Measurements from ENCODE around the gene PRSS1. TPM values are rescaled to one million over a fixed set of nuclear protein-coding genes. Genes with fewer than 3 reads are reported as not detected.

Gene PRSS1
- total RNA-seq, 1 donor from 2014 or later = not detected

DNA sequence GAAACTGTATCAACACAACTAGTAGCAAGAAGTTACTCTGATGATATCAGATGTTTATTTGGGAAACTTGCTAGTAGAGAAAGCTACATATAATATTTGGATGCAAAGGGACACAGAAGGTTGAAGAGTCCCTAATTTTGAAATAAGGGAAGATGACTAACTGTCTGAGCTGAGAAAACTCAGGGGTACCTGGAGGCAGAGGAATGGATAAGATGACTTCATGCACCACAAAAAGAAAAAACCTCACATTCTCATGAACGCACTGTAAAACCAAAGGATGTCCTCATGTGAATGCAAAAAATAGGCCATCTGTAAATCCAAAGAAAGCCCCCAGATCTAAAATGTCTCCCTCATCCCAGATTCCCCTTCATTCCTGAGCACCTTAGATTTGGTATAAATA lies 50.8 kb downstream of the PRSS1 start:
- no peak overlapping the region for H3K4me2 ChIP-seq
- no peaks in the 10 kb centered on the region for H3K36me3 ChIP-seq
- no peaks in the 10 kb centered on the region for H3K79me2 ChIP-seq (ENCODE audit: low read depth)
- no peak overlapping the region for H3K27ac Mint-ChIP-seq
- no peak overlapping the region for H3K4me3 Mint-ChIP-seq
- H3K36me3 Mint-ChIP-seq = no peaks in the 10 kb centered on the region
- H3F3A ChIP-seq (ENCODE audit: low read depth) = no peaks in the 10 kb centered on the region
- H3K4me1 ChIP-seq = peaks cover 16% of the 10 kb centered on the region
- H3K4me1 Mint-ChIP-seq = peaks cover 20% of the 10 kb centered on the region
- H2AFZ ChIP-seq (replicated peaks) = no peak overlapping the region
- no peak for TF ChIP-seq EZH2phosphoT487 (IDR thresholded peaks at IDR 0.05)
- TF ChIP-seq EZH2 (IDR thresholded peaks at IDR 0.05) = no peak
- TF ChIP-seq, protein P1, sequence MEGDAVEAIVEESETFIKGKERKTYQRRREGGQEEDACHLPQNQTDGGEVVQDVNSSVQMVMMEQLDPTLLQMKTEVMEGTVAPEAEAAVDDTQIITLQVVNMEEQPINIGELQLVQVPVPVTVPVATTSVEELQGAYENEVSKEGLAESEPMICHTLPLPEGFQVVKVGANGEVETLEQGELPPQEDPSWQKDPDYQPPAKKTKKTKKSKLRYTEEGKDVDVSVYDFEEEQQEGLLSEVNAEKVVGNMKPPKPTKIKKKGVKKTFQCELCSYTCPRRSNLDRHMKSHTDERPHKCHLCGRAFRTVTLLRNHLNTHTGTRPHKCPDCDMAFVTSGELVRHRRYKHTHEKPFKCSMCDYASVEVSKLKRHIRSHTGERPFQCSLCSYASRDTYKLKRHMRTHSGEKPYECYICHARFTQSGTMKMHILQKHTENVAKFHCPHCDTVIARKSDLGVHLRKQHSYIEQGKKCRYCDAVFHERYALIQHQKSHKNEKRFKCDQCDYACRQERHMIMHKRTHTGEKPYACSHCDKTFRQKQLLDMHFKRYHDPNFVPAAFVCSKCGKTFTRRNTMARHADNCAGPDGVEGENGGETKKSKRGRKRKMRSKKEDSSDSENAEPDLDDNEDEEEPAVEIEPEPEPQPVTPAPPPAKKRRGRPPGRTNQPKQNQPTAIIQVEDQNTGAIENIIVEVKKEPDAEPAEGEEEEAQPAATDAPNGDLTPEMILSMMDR (IDR thresholded peaks at IDR 0.05) = no peak
- no peaks in the 10 kb centered on the region for H3K9me3 ChIP-seq (ENCODE audit: low read depth)
- no peak overlapping the region for H3K27ac ChIP-seq
- H3K27me3 Mint-ChIP-seq (ENCODE audit: insufficient read depth, low read depth) = peaks cover 53% of the 10 kb centered on the region
- H3K9ac ChIP-seq = no peak overlapping the region
- peaks cover 6% of the 10 kb centered on the region for H3K9me3 Mint-ChIP-seq
- H4K20me1 ChIP-seq (ENCODE audit: low read depth) = no peaks in the 10 kb centered on the region
- H3K27me3 ChIP-seq = peaks cover 56% of the 10 kb centered on the region
- DNase-seq (ENCODE audit: low spot score) = no peak
- no peak overlapping the region for H3K4me3 ChIP-seq

GRCh38 chr7:142800699-142801260 lies 51.5 kb downstream of the PRSS1 start:
- Histone ChIP-seq H2AFZ (replicated peaks) (no peak overlapping the region), H3K4me2 (no peak overlapping the region), H3K4me1 (peaks cover 16% of the 10 kb centered on the region), H3K9me3 (ENCODE audit: low read depth) (no peaks in the 10 kb centered on the region), H3K36me3 (no peaks in the 10 kb centered on the region), H4K20me1 (ENCODE audit: low read depth) (no peaks in the 10 kb centered on the region), H3K79me2 (ENCODE audit: low read depth) (no peaks in the 10 kb centered on the region), H3F3A (ENCODE audit: low read depth) (no peaks in the 10 kb centered on the region), H3K27me3 (peaks cover 49% of the 10 kb centered on the region), H3K9ac (no peak overlapping the region), H3K27ac (no peak overlapping the region), H3K4me3 (no peak overlapping the region)
- Mint-ChIP-seq H3K9me3 (peaks cover 6% of the 10 kb centered on the region), H3K4me3 (no peak overlapping the region), H3K27me3 (ENCODE audit: insufficient read depth, low read depth) (peaks cover 49% of the 10 kb centered on the region), H3K27ac (no peak overlapping the region), H3K4me1 (peaks cover 20% of the 10 kb centered on the region), H3K36me3 (no peaks in the 10 kb centered on the region)
- TF ChIP-seq EZH2phosphoT487 (IDR thresholded peaks at IDR 0.05) (no peak), EZH2 (IDR thresholded peaks at IDR 0.05) (no peak)
- TF ChIP-seq, protein P1 (IDR thresholded peaks at IDR 0.05) = no peak
- no peak for DNase-seq (ENCODE audit: low spot score)

DNA sequence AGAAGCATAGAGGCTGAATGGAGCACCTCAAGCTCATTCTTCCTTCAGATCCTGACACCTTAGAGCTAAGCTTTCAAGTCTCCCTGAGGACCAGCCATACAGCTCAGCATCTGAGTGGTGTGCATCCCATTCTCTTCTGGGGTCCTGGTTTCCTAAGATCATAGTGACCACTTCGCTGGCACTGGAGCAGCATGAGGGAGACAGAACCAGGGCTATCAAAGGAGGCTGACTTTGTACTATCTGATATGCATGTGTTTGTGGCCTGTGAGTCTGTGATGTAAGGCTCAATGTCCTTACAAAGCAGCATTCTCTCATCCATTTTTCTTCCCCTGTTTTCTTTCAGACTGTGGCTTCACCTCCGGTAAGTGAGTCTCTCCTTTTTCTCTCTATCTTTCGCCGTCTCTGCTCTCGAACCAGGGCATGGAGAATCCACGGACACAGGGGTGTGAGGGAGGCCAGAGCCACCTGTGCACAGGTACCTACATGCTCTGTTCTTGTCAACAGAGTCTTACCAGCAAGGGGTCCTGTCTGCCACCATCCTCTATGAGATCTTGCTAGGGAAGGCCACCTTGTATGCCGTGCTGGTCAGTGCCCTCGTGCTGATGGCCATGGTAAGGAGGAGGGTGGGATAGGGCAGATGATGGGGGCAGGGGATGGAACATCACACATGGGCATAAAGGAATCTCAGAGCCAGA lies 52.5 kb downstream of the PRSS1 start:
- TF ChIP-seq, protein P1 (IDR thresholded peaks at IDR 0.05) = no peak
- TF ChIP-seq EZH2 (IDR thresholded peaks at IDR 0.05) = no peak
- H3K9me3 Mint-ChIP-seq = peaks cover 4% of the 10 kb centered on the region
- no peaks in the 10 kb centered on the region for H3K9me3 ChIP-seq (ENCODE audit: low read depth)
- H3K36me3 ChIP-seq = no peaks in the 10 kb centered on the region
- H3K36me3 Mint-ChIP-seq = no peaks in the 10 kb centered on the region
- no peak overlapping the region for H3K4me3 ChIP-seq
- H3K4me2 ChIP-seq = no peak overlapping the region
- H3F3A ChIP-seq (ENCODE audit: low read depth) = no peaks in the 10 kb centered on the region
- H3K79me2 ChIP-seq (ENCODE audit: low read depth) = no peaks in the 10 kb centered on the region
- peaks cover 40% of the 10 kb centered on the region for H3K27me3 ChIP-seq
- no peak overlapping the region for H3K9ac ChIP-seq
- peaks cover 41% of the 10 kb centered on the region for H3K27me3 Mint-ChIP-seq (ENCODE audit: insufficient read depth, low read depth)
- no peak overlapping the region for H3K27ac ChIP-seq
- no peak overlapping the region for H2AFZ ChIP-seq (replicated peaks)
- H3K4me1 Mint-ChIP-seq = peaks cover 12% of the 10 kb centered on the region
- H3K4me3 Mint-ChIP-seq = no peak overlapping the region
- H4K20me1 ChIP-seq (ENCODE audit: low read depth) = no peaks in the 10 kb centered on the region
- no peak for DNase-seq (ENCODE audit: low spot score)
- H3K27ac Mint-ChIP-seq = no peak overlapping the region
- peaks cover 11% of the 10 kb centered on the region for H3K4me1 ChIP-seq
